Activated CD8-positive, alpha-beta memory T cell treated with anti-CD3 and anti-CD28 coated beads, Interleukin-2, amount 50 U/mL, for 4 hours (primary cell): Measurements from ENCODE around the gene FSD2.
"Not testable (repeated sequence)": the region's sequence is repeated elsewhere in the genome, so short reads cannot be mapped to it uniquely, and the experiment has no call there.

Experiments used
- DNase-seq: peaks from one replicate; pipeline ENCODE4 v3.0.0-alpha.2; 2020

The FSD2 gene

DNA sequence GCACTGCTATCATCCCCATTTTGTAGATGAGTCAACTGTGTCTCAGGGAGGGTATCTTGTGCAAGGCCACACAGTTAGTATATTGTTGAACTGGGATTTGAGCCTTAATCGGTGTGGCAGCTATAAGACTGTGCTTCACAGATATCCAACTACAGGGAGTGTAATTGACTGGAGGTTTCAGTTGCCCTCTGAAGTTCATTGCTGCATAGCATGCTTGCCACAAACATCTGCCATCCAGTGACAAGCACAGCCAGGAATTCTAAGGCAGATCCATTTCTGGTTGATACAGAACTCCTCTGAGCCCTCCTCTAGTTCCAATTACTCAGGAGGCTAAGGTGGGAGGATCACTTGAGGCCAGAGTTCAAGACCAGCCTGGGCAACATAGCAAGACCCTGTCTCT lies 16.4 kb downstream of the FSD2 start:
- DNase-seq = no peak

DNA sequence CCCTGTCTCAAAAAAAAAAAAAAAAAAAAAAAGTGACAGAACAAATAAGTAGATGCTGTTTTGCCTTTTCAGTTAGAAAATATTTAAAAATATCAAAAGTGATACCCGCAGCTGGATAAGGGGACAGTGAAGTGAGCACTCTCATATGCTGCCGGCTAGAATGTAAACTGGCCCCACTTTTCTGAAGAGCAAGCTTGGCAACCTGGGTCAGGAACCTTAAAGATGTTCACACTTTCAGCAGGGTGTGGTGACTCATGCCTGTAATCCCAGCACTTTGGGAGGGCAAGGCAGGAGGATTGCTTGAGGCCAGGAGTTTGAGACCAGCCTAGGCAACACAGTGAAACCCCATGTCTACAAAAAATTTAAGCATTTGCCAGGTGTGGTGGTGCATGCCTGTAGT lies 17.4 kb downstream of the FSD2 start:
- DNase-seq = no peak

DNA sequence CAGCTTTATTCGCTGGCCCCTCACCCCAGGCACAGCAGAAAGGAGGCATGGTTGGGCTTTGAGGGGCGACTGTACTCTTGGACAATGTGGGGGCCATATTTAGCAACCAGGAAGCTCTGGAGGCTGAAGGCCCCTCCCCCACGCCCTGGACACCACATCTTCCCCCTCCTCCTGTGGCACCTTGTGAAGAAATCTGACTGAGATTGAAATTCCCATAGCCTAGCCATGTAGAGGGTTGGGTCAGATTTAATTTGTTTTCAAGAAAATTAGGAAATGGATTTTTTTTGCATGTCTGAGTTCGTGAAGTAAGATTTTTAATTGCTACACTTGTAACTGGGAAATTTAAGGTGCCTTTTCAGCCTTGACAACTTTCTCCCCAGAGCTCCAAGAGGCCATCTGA lies 24.5 kb downstream of the FSD2 start:
- DNase-seq = no peak

DNA sequence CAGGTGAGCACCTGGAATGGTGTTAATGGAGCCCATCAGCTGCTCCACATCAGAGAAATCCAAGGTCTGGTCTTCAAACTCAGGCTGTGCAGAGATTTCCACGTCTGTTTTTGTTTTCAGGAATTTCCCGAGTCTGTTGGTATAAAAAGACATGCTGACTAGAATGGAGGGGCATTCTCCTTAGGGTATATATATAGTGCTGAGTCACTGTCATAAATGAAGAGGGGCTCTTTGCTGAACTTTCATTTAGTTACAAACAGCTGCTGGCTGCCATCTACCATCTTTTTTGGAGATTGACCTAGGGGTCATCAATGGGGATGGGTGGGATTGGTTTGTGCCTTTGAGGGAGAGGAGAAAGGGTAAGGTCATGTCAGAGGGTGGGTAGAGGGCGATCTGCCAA lies 27.1 kb downstream of the FSD2 start:
- no peak for DNase-seq

DNA sequence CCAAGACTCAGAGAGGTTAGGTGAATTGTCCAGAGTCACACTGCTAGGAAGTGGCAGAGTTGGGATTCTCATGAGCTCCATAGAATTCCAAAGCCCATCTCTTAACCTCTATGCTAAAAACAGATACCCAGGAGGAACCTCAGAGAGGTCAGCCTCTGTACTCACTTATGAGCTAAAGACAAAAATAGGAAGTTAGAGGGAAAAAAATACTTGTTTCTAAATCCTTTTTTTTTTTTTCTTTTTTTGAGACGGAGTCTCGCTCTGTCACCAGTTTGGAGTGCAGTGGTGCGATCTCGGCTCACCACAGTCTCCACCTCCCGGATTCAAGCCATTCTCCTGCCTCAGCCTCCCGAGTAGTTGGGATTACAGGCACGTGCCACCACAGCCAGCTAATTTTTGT lies 31.4 kb downstream of the FSD2 start:
- DNase-seq = no peak

DNA sequence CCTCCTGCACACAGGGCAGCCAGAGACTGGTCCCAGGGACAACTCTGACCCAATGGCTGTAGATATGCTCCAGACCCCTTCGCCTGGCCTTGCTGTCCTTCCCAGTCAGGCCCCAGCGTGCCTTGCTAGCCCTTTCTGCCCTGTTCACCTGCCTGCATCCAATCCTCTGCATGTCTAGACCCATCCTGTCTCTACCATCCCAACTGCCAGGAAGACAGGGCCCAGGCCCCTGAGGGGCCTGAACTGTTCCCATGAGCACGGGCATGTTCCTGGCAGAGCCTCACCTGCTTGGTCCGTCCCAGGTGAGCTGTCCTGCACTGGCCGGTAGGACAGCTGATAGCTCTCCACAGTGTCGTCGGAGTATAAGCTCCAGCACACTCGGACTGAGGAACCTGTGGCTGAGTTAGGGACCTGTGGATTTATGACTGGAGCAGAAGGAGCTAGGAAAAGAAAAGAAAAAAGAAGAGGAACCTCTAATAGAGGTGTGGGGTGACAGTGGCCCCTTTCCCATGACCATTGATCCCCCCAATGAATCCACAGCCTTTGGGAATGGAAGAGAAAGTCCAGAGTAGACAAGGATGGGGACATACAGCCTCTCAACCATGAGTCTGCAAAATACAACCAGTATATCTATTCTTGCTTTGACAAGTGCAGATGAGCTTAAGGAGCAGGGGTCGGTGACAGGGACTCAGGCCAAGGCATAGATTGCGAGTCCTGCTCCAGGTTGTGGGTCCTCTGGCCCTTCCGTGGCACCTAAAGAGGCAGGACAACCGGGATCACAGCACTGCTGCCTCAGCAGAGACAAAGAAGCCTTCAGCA lies 33.9 kb downstream of the FSD2 start:
- no peak for DNase-seq

GRCh38 chr15:82768414-82769054 lies 37.3 kb downstream of the FSD2 start:
- no peak for DNase-seq

DNA sequence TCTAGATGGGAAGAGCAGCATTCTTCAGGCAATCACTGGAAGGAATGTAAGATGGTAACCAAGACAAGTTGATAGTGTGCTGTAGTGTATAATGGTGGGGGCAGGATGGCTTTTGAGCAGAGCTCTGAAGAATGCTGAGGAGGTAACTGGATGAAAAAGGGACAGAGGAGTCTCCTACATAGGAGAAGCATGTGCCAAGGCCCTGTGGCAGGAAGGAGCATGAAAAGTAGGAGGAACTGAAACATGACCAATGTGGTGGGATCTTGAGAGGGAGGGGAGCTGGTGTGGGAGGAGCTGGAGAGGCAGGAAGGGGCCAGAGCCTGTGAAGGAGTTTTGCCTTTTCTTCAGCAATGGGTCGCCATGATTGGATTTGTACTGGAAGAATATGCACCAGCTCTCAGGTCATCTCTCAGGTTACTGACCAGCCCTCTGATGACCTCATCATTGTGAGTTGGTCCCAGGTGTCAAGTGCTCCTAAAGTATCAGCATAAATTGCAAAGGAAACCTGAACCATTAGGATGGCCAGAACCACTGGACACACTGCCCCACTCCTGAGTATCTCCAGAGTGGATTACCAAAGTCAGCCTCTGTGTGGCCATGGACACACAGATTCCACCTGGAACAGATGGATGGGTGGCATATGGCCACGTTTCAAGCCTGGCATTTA lies 38.6 kb downstream of the FSD2 start:
- DNase-seq = no peak

GRCh38 chr15:82766201-82766600 lies 39.7 kb downstream of the FSD2 start:
- DNase-seq = not testable (repeated sequence)

- no peak for DNase-seq
Measured at GRCh38 chr15:82764740-82765139, 41.1 kb downstream of the FSD2 start.

DNA sequence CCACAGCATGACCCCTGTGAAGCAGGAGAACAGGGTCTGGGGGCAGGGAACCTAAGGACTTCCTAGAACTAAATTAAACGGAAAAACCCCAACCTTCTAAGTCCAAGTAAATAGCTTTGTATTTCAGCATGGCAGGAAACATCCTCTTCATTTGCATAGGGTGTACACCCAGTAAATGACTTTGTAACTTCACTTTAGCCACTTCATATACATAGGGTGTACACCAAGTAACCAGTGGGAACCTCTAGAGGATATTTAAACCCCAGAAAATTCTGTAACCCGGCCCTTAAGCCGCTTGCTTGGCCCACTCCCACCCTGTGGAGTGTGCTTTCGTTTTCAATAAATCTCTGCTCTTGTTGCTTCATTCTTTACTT lies 41.8 kb downstream of the FSD2 start:
- DNase-seq = no peak

DNA sequence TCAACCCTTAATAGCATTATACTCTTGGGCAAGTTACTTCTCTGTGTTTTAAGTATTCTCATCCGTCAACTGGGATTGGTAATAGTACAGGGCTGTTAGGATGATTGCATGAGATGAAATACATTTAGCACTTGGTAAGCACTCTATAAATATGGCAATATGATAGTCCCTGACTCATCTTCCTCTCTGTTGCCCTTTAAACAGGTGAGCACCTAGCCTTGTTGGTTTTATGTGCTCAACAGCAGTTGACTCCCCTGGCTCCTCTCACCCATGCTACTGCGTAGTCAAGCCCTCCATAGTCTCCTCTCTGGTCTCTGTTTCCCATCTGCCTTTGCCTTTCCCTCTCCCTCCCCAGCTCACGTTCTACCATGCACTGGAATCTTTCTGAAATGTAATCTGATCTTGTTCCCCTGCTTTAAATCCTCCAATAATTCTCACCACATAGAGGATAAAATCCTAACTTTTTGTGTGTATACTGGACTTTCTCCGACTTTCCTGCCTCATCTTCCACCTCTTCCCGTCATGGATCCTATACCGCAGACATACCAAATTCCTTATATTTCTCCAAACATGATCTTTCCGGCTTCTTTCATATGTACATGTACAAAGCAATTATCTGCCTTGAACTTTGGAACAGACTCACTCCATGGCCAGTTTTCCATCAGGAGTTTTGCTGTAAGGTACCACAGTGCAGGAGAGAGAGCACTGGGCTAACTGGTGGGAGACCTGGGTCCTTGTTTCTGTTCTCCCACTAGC lies 42.3 kb downstream of the FSD2 start:
- DNase-seq = no peak

DNA sequence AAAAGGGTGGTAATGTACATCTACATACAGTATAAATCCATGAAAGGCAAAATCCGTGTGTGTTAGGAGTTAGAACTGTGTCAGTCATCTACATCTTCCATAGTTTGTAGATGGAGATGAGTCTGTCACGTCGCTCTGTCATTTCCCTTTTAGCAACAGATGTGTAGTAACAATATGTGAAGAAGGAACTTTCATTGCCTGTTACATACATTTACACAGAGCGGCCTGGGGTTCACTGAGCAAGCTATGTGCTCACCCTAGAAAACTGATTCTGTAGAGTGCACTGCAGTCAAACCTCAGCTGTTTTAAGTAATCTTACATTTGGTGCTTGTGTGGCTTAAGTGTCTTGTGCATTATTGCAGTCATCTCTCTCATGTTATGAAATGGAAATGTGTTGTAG lies 54.6 kb downstream of the FSD2 start:
- no peak for DNase-seq

DNA sequence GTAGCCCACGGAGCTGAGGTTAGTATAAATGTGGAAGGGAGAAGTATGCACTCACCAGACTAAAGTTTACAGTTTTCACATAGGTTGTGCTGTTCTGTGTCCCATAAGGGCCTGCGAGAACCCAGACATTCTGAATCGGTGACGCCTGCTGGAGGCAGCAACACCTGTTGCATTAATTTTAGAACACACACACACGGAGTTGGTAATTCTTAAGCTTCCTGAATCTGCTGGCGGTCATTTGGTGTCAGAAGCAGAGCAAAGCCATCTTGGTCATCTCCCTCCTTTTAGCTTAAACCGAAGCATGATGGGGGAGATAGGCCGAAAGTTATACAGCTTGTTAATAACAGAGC lies 55.1 kb downstream of the FSD2 start:
- DNase-seq = no peak

DNA sequence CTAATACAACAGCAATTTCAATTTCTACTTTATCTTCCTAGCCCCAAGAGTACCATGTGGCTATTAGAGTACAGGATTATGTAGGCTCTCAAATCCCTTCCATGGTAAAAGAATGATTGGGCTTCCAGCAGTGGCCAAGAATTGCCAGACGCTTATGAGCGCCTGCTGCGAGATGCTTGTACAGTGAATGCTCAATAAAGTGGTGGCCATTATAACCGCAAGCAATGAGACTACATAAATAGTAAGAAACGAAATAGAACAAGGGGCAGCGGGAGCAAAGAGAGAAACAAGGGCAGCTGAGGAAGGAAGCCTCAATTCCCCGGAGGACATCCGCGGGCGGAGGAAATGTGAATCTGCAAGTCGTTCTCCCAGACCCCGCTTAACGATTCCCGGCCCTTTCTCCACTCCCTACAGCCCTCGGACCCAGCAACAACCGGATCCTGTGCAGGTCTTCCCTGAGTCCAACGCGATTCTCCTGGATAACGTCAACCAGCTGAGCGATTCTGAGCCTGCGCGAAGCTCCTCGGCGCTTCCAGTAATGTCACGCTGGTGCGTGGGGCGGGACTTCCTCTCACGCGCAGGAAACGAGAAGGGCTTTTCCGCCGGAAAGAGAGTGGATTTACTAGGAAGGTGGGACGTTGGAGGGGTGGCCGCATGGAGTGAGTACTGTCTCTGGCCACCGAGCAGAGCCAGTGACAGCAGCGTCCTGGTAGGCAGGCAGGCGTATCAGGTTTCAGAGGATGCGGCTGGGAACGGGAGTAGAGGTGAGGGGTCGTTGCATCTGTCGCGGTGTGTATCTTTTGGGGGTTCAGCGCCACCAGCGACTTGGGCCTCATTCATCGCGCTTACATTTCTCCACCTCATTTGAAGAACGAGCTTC lies 55.7 kb downstream of the FSD2 start:
- DNase-seq = peak; percentile 83

GRCh38 chr15:82748315-82748714 lies 57.6 kb downstream of the FSD2 start:
- DNase-seq = no peak

DNA sequence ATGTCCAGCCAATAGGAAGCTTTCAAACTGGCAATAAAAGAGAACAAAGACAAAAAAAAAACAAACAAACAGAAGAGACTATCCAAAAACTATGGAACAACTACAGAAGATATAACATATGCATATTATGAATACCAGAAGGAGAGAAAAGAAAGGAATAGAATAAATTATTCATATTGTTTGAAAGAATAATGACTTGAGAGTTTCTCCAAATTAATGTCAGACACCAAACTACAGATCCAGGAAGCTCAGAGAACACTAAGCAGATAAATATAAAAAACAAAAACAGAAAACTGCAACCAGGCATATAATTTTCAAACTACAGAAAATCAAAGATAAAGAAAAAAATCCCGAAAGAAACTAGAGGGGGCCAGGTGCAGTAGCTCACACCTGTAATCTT lies 62.1 kb downstream of the FSD2 start:
- DNase-seq = no peak

- DNase-seq = no peak
Measured at GRCh38 chr15:82742134-82742533, 63.7 kb downstream of the FSD2 start.

DNA sequence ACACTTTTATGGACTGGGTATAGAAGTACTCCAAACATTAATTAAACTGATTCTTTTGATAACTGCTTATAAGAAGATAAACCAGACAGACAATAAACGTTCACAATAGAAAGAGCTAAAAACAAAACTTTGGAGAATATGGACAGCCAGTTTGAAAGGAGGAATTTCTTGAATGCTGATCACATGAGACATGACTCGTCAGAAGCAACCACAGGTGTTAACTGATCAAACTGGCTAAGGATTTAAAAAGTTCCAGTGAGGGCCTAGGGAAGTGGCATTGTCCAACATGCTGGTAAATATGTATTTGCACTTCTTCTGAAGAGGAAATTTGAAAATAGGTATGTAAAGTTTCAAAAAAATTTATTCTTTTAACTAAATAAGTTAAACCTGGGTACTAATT lies 66.8 kb downstream of the FSD2 start:
- DNase-seq = no peak

DNA sequence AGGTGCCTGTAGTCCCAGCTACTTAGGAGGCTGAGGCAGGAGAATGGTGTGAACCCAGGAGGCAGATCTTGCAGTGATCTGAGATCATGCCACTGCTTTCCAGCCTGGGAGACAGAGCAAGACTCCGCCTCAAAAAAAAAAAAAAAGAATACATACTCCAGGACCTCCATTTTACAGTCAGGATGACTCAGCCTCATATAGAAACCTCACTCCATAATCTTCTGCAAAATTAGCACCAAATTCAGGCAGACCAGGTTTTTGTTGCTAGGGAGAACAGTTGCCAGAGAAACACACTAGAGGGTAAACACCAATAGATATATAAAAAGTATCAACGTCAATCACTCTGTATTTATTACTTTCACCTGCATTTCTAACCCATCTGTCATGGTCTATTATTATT lies 67.9 kb downstream of the FSD2 start:
- no peak for DNase-seq

DNA sequence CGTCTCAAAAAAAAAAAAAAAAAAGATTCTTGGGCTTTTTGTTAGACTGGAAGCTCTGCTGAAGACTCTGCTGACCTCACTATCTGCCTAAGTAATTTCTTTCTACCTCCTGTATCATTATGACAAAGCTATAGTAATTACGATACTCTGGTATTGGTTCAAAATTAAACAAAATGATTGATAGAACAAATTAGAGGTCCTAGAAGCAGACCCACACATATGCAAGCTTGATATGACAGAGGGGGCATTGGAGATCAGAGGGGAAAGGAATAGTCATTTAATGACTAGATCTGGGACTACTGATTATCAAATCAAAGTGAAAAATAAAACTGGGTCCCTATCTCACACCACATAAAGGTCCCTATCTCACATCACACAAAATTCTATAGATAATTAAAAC lies 74.3 kb downstream of the FSD2 start:
- no peak for DNase-seq

DNA sequence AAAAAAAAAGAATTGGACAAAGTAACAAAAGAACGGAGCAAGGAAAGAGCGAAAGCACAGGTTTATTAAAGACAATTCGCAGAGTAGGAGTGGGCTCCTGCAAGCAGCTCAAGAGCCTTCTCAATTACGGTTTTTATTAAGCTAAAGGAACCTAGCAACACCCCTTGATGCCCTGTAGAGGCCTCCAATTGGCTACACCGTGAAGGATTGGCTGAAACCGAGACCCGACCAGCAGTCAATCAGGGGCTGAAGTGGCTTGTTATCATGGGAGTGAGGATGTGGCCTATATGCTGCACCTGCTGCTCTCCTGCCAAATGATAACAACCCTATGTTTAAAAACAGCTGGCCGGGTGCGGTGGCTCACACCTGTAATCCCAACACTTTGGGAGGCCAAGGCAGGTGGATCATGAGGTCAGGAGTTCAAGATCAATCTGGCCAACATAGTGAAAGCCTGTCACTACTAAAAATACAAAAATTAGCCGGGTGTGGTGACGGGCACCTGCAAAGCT lies 75.8 kb downstream of the FSD2 start:
- DNase-seq = no peak
